ENCODE results near the gene ERC2. TPM values are rescaled to one million over a fixed set of nuclear protein-coding genes. Genes with fewer than 3 reads are reported as not detected.

ERC2 gene
- total RNA-seq, 1 donor from 2014 or later, result 32.5 TPM

- Mint-ChIP-seq H3K36me3 (ENCODE audit: insufficient read depth) (no peaks in the 10 kb centered on the region), H3K9me3 (ENCODE audit: low read depth) (no peaks in the 10 kb centered on the region), H3K27ac (no peak overlapping the region), H3K4me3 (ENCODE audit: low read depth) (no peak overlapping the region), H3K27me3 (no peaks in the 10 kb centered on the region), H3K4me1 (ENCODE audit: low read depth) (peaks cover 7% of the 10 kb centered on the region)
- DNase-seq (ENCODE audit: low spot score, unreplicated experiment), result no peak
- TF ChIP-seq CTCF (IDR thresholded peaks at IDR 0.05; ENCODE audit: unreplicated experiment), result no peak
Observed at GRCh38 chr3:56366641-56367162, 101.6 kb downstream of the ERC2 start.

GRCh38 chr3:56365905-56366640, 102.2 kb downstream of the ERC2 start:
- Mint-ChIP-seq H3K36me3 (ENCODE audit: insufficient read depth) (no peaks in the 10 kb centered on the region), H3K9me3 (ENCODE audit: low read depth) (no peaks in the 10 kb centered on the region), H3K4me1 (ENCODE audit: low read depth) (peaks cover 7% of the 10 kb centered on the region), H3K27ac (peak overlapping the region; percentile 50), H3K27me3 (no peaks in the 10 kb centered on the region), H3K4me3 (ENCODE audit: low read depth) (no peak overlapping the region)
- no peak for TF ChIP-seq CTCF (IDR thresholded peaks at IDR 0.05; ENCODE audit: unreplicated experiment)
- no peak for DNase-seq (ENCODE audit: low spot score, unreplicated experiment)

DNA sequence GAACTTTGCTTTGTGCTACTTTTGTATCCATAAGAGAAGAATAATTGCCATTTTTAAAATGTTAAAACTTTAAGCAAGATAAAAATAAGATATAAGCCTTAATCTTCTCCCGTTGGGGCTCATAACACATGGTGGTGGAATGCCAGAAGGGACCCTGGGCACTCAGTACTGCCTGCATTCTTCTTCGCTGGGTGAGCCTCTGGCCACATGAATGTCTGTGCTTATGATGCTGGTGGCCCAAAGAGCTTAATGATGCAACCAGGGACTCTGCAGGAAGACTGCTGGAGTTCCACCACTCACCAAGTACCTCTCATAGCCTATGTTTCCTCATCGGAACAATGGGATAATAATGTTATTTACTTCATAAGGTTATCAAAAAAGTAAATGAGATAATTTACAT, 103.6 kb downstream of the ERC2 start:
- Mint-ChIP-seq H3K4me1 (ENCODE audit: low read depth) (peaks cover 7% of the 10 kb centered on the region), H3K9me3 (ENCODE audit: low read depth) (no peaks in the 10 kb centered on the region), H3K4me3 (ENCODE audit: low read depth) (no peak overlapping the region), H3K36me3 (ENCODE audit: insufficient read depth) (peaks cover 3% of the 10 kb centered on the region), H3K27ac (no peak overlapping the region), H3K27me3 (no peaks in the 10 kb centered on the region)
- no peak for DNase-seq (ENCODE audit: low spot score, unreplicated experiment)
- no peak for TF ChIP-seq CTCF (IDR thresholded peaks at IDR 0.05; ENCODE audit: unreplicated experiment)

- Mint-ChIP-seq H3K27me3 (no peaks in the 10 kb centered on the region), H3K4me3 (ENCODE audit: low read depth) (no peak overlapping the region), H3K4me1 (ENCODE audit: low read depth) (peaks cover 7% of the 10 kb centered on the region), H3K36me3 (ENCODE audit: insufficient read depth) (peaks cover 3% of the 10 kb centered on the region), H3K9me3 (ENCODE audit: low read depth) (no peaks in the 10 kb centered on the region), H3K27ac (no peak overlapping the region)
- DNase-seq (ENCODE audit: low spot score, unreplicated experiment), result no peak
- TF ChIP-seq CTCF (IDR thresholded peaks at IDR 0.05; ENCODE audit: unreplicated experiment), result no peak
Observed at GRCh38 chr3:56363720-56364119, 104.5 kb downstream of the ERC2 start.

- no peak overlapping the region for H3K27ac Mint-ChIP-seq
- H3K4me1 Mint-ChIP-seq (ENCODE audit: low read depth), result peaks cover 10% of the 10 kb centered on the region
Observed at GRCh38 chr3:56361731-56362130, 106.5 kb downstream of the ERC2 start.

More at GRCh38 chr3:56361731-56362130, 106.5 kb downstream of the ERC2 start:
- no peak for DNase-seq (ENCODE audit: low spot score, unreplicated experiment)
- Mint-ChIP-seq H3K4me3 (ENCODE audit: low read depth) (no peak overlapping the region), H3K9me3 (ENCODE audit: low read depth) (no peaks in the 10 kb centered on the region), H3K36me3 (ENCODE audit: insufficient read depth) (peaks cover 3% of the 10 kb centered on the region), H3K27me3 (no peaks in the 10 kb centered on the region)
- TF ChIP-seq CTCF (IDR thresholded peaks at IDR 0.05; ENCODE audit: unreplicated experiment), result no peak
